Measurements from ENCODE around the gene INKA1. TPM values are rescaled to one million over a fixed set of nuclear protein-coding genes. Genes with fewer than 3 reads are reported as not detected.

The INKA1 gene
- total and polyA plus RNA-seq, 2 experiments from 2014 or later, result 4.5 to 6.2 TPM

GRCh38 chr3:49769286-49769915 is 33.7 kb upstream of the INKA1 start:
- H2AFZ ChIP-seq, result no peak overlapping the region
- H3K9me3 ChIP-seq (ENCODE audit: low read depth), result no peaks in the 10 kb centered on the region
- no peaks in the 10 kb centered on the region for H3K27me3 ChIP-seq
- DNase-seq (ENCODE audit: low spot score), result no peak
- no peak overlapping the region for H3K4me2 ChIP-seq
- 98% methylated on average over 3 of the region's 3 CpGs for WGBS (ENCODE audit: low lambda C conversion rate, missing lambda C conversion rate)
- no peak overlapping the region for H3K4me3 ChIP-seq
- no peaks in the 10 kb centered on the region for H3K4me1 ChIP-seq (ENCODE audit: insufficient read depth)
- H3K9me2 ChIP-seq (replicated peaks; ENCODE audit: insufficient read depth), result no peaks in the 10 kb centered on the region
- H3K36me3 ChIP-seq (replicated peaks; ENCODE audit: insufficient read depth, low read depth), result no peaks in the 10 kb centered on the region
- H3K27ac ChIP-seq, result no peak overlapping the region
- TF ChIP-seq CTCF (IDR thresholded peaks at IDR 0.05; ENCODE audit: poor library complexity), result no peak
- TF ChIP-seq EZH2 (IDR thresholded peaks at IDR 0.05; ENCODE audit: borderline replicate concordance), result no peak
- no peak for TF ChIP-seq EZH2phosphoT487 (IDR thresholded peaks at IDR 0.05; ENCODE audit: low read depth, severe bottlenecking, unreplicated experiment)
- H3K79me2 ChIP-seq, result peaks cover 98% of the 10 kb centered on the region
- H4K20me1 ChIP-seq (ENCODE audit: insufficient read depth, poor library complexity, severe bottlenecking), result peaks cover 50% of the 10 kb centered on the region

- Histone ChIP-seq H3K27ac (no peak overlapping the region), H3K27me3 (no peaks in the 10 kb centered on the region), H3K9me3 (ENCODE audit: low read depth) (no peaks in the 10 kb centered on the region), H3K79me2 (peaks cover 98% of the 10 kb centered on the region), H3K4me3 (no peak overlapping the region), H3K9me2 (replicated peaks; ENCODE audit: insufficient read depth) (no peaks in the 10 kb centered on the region), H3K4me1 (ENCODE audit: insufficient read depth) (no peaks in the 10 kb centered on the region), H4K20me1 (ENCODE audit: insufficient read depth, poor library complexity, severe bottlenecking) (peaks cover 51% of the 10 kb centered on the region), H2AFZ (no peak overlapping the region), H3K4me2 (no peak overlapping the region), H3K36me3 (replicated peaks; ENCODE audit: insufficient read depth, low read depth) (no peaks in the 10 kb centered on the region)
- no peak for DNase-seq (ENCODE audit: low spot score)
- TF ChIP-seq EZH2phosphoT487 (IDR thresholded peaks at IDR 0.05; ENCODE audit: low read depth, severe bottlenecking, unreplicated experiment) (no peak), EZH2 (IDR thresholded peaks at IDR 0.05; ENCODE audit: borderline replicate concordance) (no peak), CTCF (IDR thresholded peaks at IDR 0.05; ENCODE audit: poor library complexity) (no peak)
Observed at GRCh38 chr3:49769926-49770325, 33.1 kb upstream of the INKA1 start.

- Histone ChIP-seq H3K4me2 (no peak overlapping the region), H3K27me3 (no peaks in the 10 kb centered on the region), H3K36me3 (replicated peaks; ENCODE audit: insufficient read depth, low read depth) (no peaks in the 10 kb centered on the region), H3K79me2 (peaks cover 96% of the 10 kb centered on the region), H3K27ac (no peak overlapping the region), H4K20me1 (ENCODE audit: insufficient read depth, poor library complexity, severe bottlenecking) (peaks cover 51% of the 10 kb centered on the region), H3K9me3 (ENCODE audit: low read depth) (no peaks in the 10 kb centered on the region), H3K4me3 (no peak overlapping the region), H2AFZ (no peak overlapping the region), H3K9me2 (replicated peaks; ENCODE audit: insufficient read depth) (no peaks in the 10 kb centered on the region), H3K4me1 (ENCODE audit: insufficient read depth) (no peaks in the 10 kb centered on the region)
- DNase-seq (ENCODE audit: low spot score), result no peak
- TF ChIP-seq EZH2 (IDR thresholded peaks at IDR 0.05; ENCODE audit: borderline replicate concordance) (no peak), CTCF (IDR thresholded peaks at IDR 0.05; ENCODE audit: poor library complexity) (no peak), EZH2phosphoT487 (IDR thresholded peaks at IDR 0.05; ENCODE audit: low read depth, severe bottlenecking, unreplicated experiment) (no peak)
- WGBS (ENCODE audit: low lambda C conversion rate, missing lambda C conversion rate), result 94% methylated on average over 1 of the region's 1 CpG
Observed at GRCh38 chr3:49771340-49771938, 31.6 kb upstream of the INKA1 start.

Measured in hepatocyte (in vitro differentiated cells).